Posterior cingulate gyrus (tissue), 11 donors: ENCODE measurements around the gene FCF1.

Experiments
- DNase-seq, 10 donors: peaks; one replicate each; pipeline versions ENCODE4 v3.0.0 to v3.0.0-alpha.2; 2020 to 2021; ENCODE audit warnings: mixed read lengths in 3 of 10
- intact Hi-C: fragments of 100-400 bp; cut with DNase I; formaldehyde crosslinking; loops from one replicate; pipeline ENCODE4 v1.15.1; 2023

FCF1 gene, protein sequence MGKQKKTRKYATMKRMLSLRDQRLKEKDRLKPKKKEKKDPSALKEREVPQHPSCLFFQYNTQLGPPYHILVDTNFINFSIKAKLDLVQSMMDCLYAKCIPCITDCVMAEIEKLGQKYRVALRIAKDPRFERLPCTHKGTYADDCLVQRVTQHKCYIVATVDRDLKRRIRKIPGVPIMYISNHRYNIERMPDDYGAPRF

DNA sequence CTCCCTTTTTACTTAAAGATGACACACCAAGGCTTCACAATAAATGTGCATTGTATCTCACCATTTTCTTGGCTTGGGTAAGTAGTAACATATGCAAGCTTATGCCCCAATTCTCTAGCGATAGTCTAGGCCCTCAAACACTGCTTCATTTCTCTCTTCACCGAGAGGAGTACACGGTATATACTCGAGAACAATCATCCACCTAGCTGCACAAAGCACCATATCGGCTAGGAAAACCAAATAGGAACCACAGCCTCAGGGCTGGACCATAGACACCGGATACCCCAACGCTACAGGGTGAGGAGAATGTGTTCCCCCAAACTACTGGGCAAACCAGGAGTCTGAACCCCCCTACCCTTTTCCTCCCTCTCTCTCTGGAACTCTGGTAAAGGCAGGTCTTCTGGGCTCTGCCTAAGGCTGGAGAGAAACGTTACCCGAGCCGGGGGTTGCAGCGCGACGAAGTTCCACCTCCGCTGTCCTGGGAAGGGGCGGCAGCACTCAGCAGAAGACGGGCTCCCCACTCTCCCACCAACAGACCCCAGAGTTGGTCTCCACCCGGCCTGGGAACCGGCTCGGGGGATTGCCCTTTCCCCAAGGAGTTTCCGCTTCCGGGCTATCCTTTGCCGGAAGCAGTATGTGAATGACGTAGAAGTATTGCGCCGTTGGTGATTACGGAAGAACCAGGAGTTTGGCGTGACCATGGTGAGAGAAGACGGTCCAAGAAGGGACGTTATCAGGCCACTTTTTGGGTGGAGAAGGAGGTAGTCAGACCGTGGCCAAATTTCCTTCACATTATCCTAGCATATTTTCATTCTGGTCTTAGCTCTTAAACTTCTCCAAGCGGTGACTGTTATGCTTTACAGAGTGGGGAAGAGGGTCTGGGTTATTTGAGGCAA is at the start of gene FCF1, which contains the start of gene AREL1:
TSS of gene FCF1 (plus strand) at position 646 of the 896 bp plus-strand sequence. CDS start at position 700, 54 bp downstream.
TSS of gene AREL1 (minus strand) at position 582 of the 896 bp plus-strand sequence. CDS start 27,465 bp downstream, outside the sequence.
- peak; percentile 69 to 97 (median 86) for DNase-seq
- intact Hi-C loops: loop anchor here (5.0 kb wide), 1 partner anchor 50 kb away; the partner anchor contains the start of gene YLPM1

DNA sequence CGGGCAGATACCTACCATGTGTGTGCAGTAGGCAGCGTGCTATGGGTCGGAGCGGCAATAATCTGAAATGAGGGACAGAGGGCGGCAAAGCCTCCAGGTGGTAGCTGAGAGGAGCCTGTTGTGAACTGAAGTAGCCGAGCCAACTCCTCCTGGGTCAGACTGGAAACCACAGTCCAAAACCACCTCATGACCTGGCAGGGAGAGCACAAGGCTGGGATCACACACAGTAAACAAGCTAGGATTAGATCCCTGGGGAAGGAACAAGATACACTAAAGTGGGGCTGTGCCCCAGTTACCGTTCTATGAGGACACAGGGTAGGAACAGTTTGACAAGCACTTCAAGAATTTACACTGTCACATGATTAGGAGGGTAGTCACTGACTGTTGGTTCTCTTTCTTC is 49.1 kb upstream of the FCF1 start:
- intact Hi-C loops: no loop called here
- no peak for DNase-seq

DNA sequence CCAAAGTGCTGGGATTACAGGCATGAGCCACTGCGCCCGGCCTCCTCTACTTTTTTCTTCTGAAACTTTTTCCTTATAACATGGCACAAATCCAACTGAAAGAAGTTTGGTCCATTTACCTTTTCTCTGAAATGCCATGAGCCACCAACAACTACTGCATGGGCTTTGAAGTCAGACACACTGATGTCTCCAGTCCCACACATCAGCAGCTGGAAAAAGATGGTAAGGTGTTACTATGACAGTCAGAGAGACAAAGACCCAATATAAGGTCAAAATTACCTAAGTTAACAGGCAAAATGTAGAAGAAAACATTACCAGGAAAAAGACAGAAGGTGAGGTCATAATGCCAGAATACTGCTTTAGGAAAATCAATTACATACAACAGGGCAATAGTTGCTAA is 48.2 kb upstream of the FCF1 start:
- intact Hi-C loops: no loop called here

DNA sequence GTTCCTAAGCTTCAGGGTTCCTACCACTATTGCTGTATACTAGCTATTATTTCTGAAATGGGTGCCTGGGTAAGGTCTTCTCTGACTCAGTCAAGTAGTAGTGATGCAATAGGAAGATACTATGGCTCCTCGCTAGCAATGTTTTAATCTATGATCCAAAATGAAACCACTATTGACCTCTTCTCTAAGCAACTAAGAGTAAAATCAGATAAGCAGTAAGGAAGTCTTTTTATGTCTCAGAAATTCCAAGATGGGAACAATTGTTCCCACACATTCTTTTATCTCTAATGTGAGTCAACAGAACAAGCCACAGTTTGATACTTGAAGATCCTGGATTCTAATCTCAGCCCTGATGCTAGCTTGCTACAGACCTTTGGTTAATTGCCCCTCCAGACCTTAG is 45.2 kb upstream of the FCF1 start:
- intact Hi-C loops: no loop called here
- DNase-seq: no peak

More for the DNA sequence above, 48.2 kb upstream of the FCF1 start:
- no peak for DNase-seq

DNA sequence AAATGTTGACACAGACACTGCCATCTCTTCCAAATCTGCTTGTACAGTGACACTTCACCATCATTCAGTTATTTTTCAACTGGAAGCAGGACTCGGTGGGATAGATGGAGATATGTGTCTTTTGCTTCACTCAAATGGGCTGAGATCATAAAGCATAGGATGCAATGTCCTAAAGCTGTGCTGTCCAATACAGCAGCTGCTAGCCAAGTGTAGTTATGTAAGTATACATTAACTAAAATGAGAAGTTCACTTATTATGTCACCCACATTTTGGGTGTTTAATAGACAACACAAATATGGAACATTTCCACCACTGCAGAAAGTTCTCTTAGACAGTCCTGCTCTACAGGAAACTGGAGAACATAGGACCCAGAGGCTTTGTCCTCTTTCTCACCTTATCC is 43.7 kb upstream of the FCF1 start:
- intact Hi-C loops: no loop called here

DNA sequence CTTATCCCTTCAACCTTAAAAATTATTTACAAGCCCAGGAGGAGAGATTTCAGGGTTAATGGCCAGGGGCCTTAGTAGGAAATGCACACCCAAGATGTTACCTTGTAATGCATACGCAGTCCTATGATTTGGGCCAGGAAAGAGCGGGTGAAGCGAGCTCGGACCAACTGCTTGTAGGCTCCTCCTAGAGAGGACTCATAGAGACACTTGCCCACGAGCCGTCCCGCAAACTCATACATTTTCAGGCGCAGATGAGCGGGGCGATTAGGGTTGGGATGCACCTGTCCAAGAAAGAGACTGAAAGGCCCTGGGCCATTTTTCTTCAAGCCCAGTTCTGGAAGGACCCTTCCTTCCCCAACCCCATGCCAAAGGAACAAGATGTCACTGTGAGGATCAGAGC is 43.1 kb upstream of the FCF1 start:
- DNase-seq: no peak
- intact Hi-C loops: no loop called here

More for the DNA sequence above, 43.7 kb upstream of the FCF1 start:
- no peak for DNase-seq

DNA sequence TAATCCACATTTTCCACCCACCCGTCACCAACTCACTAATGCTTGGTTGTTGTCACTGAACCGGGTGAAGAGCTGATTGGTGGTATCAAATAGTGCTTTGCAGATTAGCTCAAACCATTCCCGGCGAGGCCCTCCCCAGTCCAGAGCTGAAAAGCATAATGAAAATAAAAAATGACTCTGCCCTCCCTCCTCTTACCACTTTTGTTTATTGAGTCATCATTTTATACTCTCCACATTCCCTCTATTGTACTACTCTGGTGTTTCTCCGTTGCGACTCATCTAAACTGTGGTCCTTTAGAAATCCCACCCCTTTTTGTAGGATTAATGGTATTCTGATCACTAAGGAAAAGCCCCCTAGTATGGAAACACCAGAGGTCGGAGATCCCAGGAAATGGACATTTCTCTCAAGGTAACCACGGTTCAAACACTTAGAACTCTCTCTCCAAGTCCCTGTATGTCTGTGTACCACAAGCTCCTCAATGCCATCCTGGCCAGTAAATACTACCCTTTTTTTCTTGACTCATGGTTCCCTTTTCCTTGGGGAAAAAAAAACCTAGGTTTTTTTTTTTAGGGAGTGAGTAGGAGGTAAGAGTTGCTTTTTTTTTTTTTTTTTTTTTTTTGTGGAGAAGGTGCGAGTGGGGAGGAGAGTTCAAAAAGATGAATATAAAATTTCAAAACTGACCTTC is 42.1 kb upstream of the FCF1 start:
- intact Hi-C loops: no loop called here
- no peak for DNase-seq

DNA sequence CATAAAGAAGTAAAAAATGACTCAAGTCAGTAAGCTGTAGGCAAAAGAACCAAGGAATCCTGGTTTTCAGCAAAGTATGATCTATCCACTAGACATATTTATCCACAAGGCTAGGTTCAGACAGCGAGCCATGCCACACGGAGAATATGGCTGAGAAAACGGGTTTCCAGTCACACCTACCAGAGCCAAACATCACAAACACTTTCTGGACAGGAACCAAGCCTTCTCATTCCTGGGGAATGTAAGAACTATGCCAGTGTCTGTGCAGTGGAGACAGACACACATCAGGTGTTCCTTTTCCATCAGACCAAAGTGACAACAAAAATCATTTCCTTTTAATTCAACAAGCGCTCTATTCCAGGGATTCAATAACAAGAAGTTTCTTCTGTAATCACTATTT is 41.2 kb upstream of the FCF1 start:
- intact Hi-C loops: no loop called here
- no peak for DNase-seq

DNA sequence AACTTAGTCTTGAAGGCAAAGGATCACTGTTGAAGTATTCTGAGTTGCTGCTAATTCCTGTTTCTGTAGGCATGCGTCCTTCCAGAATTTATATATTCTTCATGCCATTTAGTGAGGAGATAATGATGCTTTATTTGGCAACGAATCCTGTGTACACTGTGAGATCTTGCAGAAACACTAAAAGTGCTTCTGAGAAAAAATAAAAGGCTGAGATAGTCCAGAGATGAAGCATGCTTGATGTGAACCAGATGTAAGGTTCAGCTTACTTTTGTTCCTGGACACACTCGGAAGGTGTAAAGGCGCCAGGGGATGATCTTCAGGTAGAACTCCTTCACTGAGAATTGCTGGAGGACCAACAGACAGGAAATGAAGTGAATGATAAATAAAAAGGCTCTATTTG is 39.2 kb upstream of the FCF1 start:
- no peak for DNase-seq
- intact Hi-C loops: no loop called here

DNA sequence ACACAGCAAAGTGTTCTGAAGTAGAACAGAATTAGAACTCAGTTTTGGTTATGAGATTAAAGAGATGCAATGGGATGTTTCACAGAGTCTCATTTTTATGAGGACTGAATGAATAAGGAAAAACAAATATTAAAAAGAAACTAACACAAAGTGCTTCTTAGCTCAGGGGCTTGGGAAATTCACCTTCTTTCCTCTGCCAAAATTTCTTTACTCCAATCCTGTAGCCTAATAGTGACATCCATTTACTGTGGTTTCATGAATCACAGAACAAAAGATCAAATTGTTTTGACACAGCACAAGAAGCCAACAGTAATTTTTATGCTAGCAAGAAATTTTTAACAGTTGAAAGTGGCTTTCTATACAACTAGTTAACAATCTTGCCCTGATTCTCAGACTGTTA is 37.7 kb upstream of the FCF1 start:
- intact Hi-C loops: no loop called here
- DNase-seq: no peak

DNA sequence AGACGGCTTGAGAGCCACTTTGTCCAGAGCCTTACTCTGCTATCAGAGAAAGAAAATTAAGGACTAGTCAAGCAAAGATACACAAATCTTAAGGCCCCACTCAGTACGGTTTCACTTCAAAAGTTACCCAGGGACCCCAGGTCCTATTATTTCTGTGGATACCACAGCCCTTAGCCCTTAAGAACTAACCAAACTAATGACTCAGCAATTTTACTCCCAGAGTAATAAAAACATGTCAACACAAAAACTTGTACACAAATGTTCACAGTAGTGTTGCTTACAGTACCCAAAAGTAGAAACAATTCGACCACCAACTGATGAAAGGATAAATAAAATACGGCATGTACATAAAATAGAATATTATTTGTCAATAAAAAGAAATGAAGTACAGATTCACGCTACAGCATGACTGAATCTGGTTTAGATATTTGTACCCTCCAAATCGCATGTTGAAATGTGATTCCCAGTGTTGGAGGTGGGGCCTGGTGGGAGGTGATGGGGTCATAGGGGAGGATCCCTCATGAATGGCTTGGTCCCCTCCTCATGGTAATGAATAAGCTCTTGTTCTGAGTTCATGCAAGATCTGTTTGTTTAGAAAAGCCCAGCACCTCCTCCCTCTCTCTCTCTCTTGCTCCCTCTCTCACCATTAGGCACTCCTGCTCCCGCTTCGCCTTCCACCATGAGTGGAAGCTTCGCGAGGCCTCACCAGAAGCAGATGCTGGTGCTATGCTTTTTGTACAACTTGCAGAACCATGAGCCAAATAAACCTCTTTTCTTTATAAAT is 30.6 kb upstream of the FCF1 start:
- intact Hi-C loops: no loop called here
- peak in 3 of 10 donors; percentile 4 to 30 (median 28) for DNase-seq

DNA sequence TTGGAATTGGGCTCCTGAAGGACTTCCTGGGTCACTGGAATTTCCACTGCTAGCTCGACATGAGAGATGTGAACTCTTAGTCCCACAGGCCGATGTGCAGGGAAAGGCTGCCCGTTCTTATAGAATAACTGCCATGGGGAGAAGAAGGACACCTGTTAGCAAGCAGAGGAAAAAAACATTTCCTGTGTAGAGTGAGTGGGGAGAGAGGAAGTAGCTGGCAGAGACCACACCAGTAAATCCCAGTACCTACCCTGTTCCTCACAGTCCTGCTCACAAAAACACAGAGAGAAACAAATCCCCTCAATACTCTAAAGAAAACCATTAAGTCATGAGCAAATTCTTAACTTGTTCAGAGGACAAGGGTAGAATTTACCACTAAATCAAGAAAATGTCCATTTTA is 29.5 kb upstream of the FCF1 start:
- no peak for DNase-seq
- intact Hi-C loops: no loop called here

DNA sequence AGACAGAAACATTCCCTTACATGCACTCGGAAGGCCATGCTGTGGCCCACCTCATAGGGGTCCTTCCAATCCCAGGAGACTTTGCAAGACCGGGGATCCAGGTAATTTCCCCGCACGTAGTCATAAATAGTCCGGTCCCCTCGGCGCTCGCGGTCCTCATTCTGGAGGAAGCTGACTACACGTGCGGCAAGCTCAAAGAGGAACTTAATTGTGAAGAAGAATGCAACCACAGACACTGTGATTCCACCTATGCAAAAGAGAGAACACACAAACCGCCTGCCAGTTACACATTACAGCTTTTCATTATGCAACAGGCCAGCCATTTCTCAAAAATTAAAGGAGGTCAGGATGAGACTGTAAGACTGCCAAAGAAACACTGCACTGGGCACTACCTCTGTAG is 28.5 kb upstream of the FCF1 start:
- intact Hi-C loops: no loop called here
- DNase-seq: no peak

DNA sequence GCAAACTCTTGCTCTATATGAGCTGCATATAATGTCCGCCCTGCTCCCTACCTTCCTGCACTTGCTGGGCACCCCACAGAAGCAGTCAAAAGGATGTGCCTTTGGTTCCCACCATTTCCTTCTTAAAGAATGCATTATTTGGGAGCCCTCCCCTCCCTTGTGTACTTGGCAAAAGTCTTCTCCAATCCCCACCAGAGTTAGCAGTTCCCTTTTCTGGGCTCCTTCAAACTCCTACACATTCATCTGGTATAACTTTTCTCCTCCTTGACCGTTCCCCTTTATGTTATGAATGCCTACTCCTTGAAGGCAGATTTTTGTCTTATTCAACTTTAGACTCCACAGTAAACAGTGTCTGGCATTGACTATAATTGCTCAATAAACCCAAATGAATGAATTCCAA is 27.9 kb upstream of the FCF1 start:
- no peak for DNase-seq
- intact Hi-C loops: no loop called here

DNA sequence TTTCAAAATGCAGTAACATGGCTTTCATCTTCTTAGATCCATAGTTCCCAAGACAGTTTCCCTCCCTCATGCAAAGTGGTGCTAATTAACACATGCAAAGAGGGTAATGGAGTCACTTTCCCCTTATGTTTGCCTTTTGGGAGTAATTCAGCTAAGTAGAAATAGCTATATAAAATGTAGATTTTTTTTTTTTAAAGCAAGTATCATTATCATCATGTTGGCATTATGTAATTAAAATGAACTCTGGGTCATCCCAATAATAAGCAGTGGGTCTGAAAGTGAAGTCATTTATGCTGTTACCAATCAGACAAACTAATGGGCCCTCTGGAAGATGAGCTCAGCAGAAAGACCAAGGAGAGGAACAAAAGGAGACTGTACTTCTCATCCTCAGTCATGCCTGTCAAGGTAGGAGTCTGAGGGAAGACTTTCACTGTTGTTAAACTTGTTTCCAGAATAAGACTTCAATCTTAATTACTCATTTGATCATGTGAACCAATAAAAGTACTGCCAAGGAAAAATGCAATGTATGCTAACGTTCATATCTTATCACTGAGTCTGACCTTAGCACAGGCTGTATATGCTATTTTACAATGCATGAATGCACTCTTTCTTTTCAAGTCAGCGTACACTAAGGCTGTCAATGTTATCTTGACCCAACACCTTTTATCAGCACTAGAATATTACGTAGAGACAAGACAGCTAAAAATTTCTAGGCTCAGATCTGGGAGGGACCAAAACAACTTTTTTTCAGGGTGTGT is 26.8 kb upstream of the FCF1 start:
- no peak for DNase-seq
- intact Hi-C loops: no loop called here

DNA sequence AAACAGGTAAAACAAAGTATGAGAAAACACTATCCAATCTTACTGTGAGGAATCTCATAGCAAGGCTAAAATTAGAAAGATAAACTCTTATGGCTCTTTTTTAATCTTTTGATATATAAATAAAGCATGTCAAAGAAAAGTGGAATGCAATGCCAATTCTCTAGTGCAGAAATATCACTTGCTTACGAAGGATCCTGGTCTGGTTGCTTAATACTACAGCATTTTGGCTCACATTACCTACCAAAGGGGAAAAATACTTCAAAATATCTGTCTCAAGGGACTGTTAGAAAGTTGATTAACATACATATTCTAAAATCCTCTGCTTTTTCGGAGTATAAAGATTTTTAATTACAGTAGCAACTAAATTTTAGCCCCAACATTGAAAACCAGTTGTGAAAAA is 21.5 kb upstream of the FCF1 start:
- no peak for DNase-seq
- intact Hi-C loops: no loop called here

DNA sequence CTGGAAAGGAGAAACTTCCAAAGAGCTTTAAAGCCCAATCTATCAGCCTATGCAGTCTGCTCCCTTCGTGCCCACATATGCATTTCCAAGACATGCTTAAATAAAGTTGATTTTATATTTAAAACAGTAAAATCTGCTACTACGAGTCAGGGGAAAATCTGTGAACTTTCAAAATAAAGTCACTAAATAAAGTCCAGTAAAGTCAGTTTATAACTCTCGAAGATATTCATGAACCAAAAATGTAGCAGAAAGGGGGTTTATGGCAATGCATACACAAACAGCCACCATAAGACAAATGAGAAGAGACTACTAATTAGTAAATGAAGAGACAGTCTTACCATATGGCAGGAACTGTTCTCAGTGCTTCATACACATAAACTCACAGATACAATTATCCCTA is 19.8 kb upstream of the FCF1 start:
- DNase-seq: no peak
- intact Hi-C loops: no loop called here

DNA sequence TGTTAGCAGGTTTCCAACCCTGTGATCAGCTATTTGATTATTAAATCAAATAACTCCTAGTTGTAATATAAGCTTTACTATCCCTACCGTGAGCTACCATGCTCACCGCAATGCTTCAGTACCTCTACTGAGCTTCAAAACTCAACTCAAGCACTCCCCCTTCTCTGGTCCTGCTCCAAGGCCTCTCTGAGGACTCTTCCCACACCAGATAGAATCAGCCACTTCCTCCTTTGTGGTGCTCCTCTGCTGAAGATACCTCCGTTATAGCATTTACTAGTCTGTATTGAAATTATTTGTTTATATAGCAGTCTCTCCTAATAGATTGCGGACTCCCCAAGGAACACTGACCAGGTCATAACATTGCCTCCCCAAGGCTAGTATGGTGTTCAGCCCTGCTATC is 17.5 kb upstream of the FCF1 start:
- intact Hi-C loops: no loop called here
- no peak for DNase-seq

DNA sequence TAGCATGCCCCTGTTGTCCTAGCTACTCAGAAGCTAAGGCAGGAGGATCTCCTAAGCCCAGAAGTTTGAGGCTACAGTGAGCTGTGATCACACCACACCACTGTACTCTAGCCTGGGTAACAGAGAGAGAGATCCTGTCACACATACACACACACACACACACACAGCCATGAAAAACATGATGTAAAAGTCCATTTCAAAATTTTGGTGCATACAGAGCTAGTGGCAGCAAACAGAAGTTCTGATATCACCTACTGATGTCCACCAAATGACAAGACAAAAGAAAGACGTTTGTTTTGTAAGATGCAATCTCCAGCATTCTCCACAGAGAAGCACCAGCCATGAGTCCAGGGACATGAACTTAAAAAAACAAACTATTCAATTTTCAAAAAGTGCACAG is 15.9 kb upstream of the FCF1 start:
- DNase-seq: no peak
- intact Hi-C loops: no loop called here

DNA sequence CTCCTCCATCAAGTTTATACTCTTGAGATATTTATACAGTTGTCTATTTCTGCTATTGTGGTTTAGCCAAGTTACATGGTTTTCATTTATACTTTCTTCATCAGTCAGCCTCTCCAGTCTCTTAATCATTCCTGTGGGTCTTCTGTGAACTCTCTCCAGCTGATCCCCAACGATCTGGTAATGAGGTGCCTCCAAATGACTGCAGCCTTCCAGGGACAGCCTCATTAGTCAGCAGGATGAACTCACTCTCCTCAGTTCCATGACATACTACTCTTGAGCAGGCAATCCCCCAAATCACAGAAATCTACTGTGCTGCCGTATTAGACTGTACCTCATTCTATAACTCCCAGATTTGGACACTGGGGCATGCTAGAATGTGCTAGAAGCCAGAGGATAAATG is 15.4 kb upstream of the FCF1 start:
- intact Hi-C loops: no loop called here
- DNase-seq: no peak
